NT2/D1 (cell line): ENCODE measurements around the gene ATP5PD.

ENCODE experiments used
- SUZ12 ChIP-seq: IDR thresholded peaks from 2 replicates; pipeline ENCODE4 v1.6.1; 2011; ENCODE audit not compliant: insufficient read length, insufficient read depth; ENCODE audit errors: extremely low read depth
- ZNF274 ChIP-seq: IDR thresholded peaks from 2 replicates; pipeline ENCODE4 v1.6.1; 2011; ENCODE audit warnings: mild to moderate bottlenecking, low read depth, low read length

DNA sequence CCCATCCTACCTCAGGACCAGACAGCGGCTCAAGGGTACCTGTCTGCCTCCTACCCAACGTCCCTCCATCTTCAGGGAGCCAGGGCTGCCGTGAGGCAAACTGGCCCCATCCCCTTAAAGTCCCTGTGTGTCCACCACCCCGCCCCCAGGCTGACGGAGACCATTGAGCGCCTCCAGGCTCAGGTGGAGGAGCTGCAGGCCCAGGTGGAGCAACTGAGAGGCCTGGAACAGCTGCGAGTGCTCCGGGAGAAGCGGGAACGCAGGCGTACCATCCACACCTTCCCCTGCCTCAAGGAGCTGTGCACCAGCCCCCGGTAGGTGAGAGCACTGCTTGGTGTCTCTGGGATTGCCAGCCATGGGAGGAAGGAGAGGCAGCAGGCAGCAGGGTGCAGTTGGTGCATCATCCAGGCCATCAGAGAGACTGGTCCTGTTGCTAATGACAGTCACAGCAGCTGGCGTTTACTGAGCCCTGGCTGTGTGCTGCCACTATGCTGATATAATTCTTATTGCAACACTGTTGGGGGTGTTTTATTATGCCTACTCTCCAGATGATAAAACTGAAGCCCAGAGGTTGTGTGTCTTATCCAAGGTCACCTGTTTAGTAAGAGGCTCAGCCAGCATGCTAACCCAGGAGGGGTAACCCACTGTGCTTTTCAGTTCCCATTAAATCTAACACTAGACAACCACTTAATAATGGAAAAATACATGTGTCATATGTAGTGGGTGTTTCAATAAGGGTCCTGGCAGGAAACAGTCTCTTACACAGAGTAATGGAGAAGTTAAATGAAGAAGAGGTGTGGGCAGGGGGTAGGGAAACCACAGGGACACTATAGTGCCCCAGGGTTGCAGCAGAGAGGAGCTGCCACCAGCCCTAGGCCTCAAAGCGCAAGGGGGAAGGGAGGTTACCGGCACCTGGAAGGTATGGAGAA is 44.6 kb downstream of the ATP5PD start:
- TF ChIP-seq SUZ12 = no peak
- TF ChIP-seq ZNF274 = no peak
